GM12892 (cell line): ENCODE data around the gene SDHD.

Experiments
- POLR2A ChIP-seq: IDR thresholded peaks from 2 replicates; pipeline ENCODE4 v1.6.1; 2011; ENCODE audit warnings: low read depth, low read length, control low read depth
- POLR2AphosphoS5 ChIP-seq: IDR thresholded peaks from 2 replicates; pipeline ENCODE4 v1.6.1; 2011; ENCODE audit warnings: low read depth, low read length, control low read depth
- TAF1 ChIP-seq: IDR thresholded peaks from 2 replicates; pipeline ENCODE4 v1.6.1; 2011; ENCODE audit warnings: low read depth, mild to moderate bottlenecking, control low read depth, low read length, borderline replicate concordance

DNA sequence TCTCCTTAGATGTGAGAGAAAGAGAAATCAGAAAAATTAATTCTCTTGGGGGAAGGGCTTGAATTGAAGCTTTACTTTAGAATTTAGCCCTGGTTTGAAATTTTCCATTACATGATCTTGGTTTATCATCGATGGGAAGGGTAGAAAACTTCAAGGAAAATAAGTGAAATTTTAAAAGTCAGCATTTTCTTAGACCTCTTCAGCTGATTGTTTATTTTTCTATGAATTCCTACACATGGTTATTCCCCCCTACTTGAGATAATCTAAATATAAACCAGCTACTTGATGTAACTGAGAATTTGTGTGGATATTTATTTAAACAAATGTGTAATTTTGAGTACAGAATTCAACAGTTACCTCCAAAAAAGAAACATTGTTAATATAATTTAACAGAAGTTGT is 23.8 kb upstream of the SDHD start:
- TF ChIP-seq TAF1 (no peak), POLR2A (no peak), POLR2AphosphoS5 (no peak)
